GM12875 (cell line): ENCODE measurements around the gene SMIM41.
A peak's percentile ranks its signal among the peaks of the same experiment; 100 is the strongest.

Source experiments
- H3K4me3 ChIP-seq: one replicate; pipeline ENCODE4 v1.5.1; 2011; ENCODE audit warnings: low read depth, low read length, control low read depth
- TF ChIP-seq, protein P1 (sequence below): IDR thresholded peaks from 2 replicates; pipeline ENCODE4 v1.5.1; 2011; ENCODE audit warnings: low read depth, mild to moderate bottlenecking, control low read depth, inconsistent platforms, low read length, moderate library complexity, borderline replicate concordance; ENCODE audit not compliant: insufficient read depth

SMIM41 gene

DNA sequence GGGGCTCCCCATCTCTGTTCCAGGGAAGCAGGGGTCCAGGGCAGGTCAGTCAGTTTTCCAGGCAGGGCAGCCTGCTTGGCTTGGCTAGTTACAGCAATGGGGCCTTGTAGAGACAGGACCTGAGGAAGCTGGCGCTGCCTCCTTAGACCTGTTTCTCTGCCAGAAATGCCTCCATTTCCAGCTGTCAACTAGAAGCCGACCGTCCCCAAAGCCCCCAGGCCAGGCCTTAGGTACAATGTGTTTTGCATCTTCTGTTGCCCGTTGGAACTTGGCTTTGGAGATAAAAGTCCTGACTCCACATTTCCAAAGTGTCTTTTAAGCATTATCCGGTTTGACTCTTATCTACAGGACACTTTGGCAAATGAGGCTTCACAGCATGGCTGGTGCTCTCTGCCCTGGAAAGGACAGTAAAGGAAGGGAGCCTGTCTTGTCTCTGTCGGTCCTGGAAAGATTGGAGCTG lies 69.7 kb downstream of the SMIM41 start:
- TF ChIP-seq, protein P1, sequence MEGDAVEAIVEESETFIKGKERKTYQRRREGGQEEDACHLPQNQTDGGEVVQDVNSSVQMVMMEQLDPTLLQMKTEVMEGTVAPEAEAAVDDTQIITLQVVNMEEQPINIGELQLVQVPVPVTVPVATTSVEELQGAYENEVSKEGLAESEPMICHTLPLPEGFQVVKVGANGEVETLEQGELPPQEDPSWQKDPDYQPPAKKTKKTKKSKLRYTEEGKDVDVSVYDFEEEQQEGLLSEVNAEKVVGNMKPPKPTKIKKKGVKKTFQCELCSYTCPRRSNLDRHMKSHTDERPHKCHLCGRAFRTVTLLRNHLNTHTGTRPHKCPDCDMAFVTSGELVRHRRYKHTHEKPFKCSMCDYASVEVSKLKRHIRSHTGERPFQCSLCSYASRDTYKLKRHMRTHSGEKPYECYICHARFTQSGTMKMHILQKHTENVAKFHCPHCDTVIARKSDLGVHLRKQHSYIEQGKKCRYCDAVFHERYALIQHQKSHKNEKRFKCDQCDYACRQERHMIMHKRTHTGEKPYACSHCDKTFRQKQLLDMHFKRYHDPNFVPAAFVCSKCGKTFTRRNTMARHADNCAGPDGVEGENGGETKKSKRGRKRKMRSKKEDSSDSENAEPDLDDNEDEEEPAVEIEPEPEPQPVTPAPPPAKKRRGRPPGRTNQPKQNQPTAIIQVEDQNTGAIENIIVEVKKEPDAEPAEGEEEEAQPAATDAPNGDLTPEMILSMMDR: no peak
- H3K4me3 ChIP-seq: no peak overlapping the region

GRCh38 chr12:52149651-52150241 lies 70.2 kb downstream of the SMIM41 start:
- H3K4me3 ChIP-seq: no peak overlapping the region
- TF ChIP-seq, protein P1: no peak

DNA sequence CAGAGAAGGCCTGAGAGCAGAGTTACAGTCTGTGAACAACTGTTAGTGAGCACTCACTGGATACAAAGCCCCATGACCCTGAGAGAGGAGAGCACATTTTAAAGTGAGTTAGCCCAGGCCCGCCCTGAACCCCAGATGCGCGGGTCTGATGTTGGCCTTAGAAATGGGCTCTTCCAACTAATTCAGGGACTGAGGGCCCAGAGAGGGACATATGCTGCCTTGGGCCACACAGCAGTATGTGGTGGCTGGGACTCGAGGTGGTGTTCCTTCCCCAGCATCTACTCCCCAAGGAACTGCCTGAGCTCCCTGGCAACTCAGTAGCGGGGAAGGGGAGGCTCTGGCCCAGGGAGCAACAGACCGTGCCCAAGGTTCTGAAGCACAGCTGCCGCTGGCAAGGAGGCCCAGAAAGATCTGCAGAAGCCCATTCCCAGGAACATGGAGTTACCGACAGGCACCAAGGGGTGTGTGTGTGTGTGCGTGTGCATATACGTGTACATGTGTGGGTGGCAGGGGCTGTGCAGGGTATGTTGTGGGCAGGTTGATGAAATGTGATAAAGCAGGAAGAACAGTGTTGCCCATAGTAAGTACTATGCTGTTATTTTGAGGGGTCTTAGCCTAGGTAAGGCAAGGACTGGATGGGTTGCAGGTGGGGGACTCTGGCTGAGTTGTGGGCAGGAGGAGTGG lies 71.8 kb downstream of the SMIM41 start:
- H3K4me3 ChIP-seq: no peak overlapping the region
- TF ChIP-seq, protein P1: no peak

- no peak overlapping the region for H3K4me3 ChIP-seq
- TF ChIP-seq, protein P1: peak; percentile 80
Measured at GRCh38 chr12:52151837-52152783, 72.6 kb downstream of the SMIM41 start.

DNA sequence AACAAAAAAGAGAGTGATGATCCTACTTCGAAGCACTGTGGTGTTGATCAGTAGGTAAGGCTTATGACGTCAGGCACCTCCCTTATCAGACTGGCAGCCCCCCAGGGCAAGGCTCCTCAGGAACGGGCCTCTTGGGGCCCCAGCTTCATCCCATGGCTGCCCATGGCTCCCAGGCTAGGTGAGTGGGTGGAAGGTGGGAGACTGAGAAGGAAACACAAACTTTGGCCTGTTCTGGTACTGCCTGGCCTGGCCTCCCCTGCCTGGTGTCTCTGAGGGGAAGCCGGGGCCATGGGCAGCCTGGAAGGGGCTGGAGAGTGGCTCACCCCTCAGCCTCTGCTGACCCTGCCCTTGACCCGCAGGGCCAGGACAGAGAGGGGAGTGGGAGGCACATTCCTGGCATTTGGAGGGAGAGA lies 73.4 kb downstream of the SMIM41 start:
- no peak overlapping the region for H3K4me3 ChIP-seq
- TF ChIP-seq, protein P1: no peak

DNA sequence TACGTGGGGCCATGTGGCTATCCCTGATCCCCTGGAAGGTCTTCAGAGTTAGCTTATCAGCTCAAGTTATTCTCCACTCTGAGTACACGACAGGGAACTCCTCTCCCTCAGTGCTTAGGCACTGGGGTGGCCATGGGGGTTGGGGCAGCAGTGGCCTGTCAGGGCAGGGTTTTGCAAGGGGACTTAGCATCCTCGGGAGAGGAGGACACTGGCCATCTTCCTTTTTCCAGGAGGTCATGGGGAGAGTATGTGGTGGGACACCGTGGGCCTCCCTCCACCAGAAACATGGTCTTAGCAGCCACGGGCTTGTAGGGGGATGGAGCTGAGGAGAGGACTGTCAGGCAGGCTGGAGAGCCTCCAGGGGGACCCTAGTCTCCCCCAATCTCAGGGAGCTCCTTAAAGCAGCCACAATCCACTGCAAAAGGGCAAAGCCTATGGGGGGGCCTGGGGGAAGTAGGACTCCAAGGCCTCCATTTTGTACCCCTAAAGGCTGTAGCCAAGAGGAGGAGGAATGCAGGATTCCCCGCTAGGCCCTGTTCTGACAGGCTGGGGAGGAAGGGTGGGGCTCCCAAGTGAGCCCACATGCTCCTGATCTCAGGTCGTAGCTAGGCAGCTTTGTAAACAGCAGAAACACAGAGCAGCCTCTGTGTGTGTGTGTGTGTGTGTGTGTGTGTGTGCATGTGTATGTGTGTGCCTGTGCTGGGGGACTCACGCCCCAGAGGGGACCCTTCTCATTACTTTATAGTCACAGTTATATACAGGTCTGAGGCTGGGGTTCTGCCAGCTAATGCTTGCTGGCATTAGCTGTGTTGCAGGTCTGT lies 75.8 kb downstream of the SMIM41 start:
- H3K4me3 ChIP-seq: no peak overlapping the region
- TF ChIP-seq, protein P1: no peak
